Activated CD4-positive, alpha-beta T cell treated with anti-CD3 and anti-CD28 coated beads, Interleukin-2, amount 10 ng/mL, durations not matched to agents 24 days and 14 days (primary cell): ENCODE measurements around the gene ZBED1. TPM values are rescaled to one million over a fixed set of nuclear protein-coding genes. Genes with fewer than 3 reads are reported as not detected.

ENCODE experiments used
- DNase-seq: peaks from one replicate; pipeline ENCODE4 v3.0.0; 2022
- H3K27ac Mint-ChIP-seq: one replicate; pipeline ENCODE4 v1.8.0; 2022; ENCODE audit warnings: mild to moderate bottlenecking, mixed read lengths
- H3K27me3 Mint-ChIP-seq: one replicate; pipeline ENCODE4 v1.8.0; 2022; ENCODE audit warnings: mixed read lengths
- H3K36me3 Mint-ChIP-seq: one replicate; pipeline ENCODE4 v1.8.0; 2022; ENCODE audit warnings: low read depth, mild to moderate bottlenecking, mixed read lengths
- H3K4me1 Mint-ChIP-seq: one replicate; pipeline ENCODE4 v1.8.0; 2021; ENCODE audit warnings: mixed read lengths
- H3K4me3 Mint-ChIP-seq: one replicate; pipeline ENCODE4 v1.8.0; 2022; ENCODE audit warnings: mild to moderate bottlenecking, moderate library complexity, mixed read lengths
- H3K9me3 Mint-ChIP-seq: one replicate; pipeline ENCODE4 v1.8.0; 2021; ENCODE audit warnings: mixed read lengths
- intact Hi-C: fragments of 100-400 bp; cut with micrococcal nuclease; formaldehyde crosslinking; loops from one replicate; pipeline ENCODE4 v1.15.1; 2023
- total RNA-seq: library from RNA; stranded (reverse); gene quantifications from 2 replicates; pipeline ENCODE4 v1.2.3, GENCODE V29; 2022

Gene ZBED1
- total RNA-seq: 40.1 and 46.2 TPM in 2 replicates

DNA sequence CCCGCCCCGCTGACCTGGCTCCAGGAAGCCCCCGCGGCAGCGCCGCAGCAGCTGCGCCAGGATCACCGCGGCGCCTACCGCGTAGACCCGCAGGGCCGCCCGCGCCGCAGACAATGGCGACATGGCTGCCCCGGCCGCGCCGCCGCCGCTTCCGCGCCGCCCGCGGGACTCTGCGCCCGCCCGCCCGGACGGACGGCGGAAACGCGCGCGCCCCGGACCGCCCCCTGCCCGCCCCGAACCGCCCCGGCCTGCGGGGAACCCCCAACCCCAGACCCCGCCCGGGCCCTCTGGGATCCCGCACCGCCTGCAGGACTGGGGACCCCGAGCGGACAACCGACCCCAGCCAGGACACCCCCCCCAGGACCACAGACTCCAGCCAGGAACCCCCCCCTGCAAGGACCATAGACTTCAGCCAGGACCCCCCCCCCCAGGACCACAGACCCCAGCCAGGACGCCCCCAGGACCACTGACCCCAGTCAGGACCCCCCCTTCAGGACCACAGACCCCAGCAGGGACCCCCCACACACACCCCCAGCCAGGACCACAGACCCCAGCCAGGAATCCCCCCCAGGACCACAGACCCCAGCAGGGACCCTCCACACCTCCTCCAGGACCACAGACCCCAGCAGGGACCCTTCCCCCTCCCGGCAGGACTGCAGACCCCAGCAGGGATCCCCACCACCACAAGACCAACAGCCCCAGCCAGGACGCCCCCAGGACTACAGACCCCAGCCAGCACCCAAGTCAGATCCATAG is at the start of gene ZBED1, which contains the start of gene DHRSX:
Gene ZBED1, minus strand, starts transcription at position 174 of the 756 bp plus-strand sequence. CDS start 10,257 bp downstream, outside the sequence.
Gene DHRSX, minus strand, starts transcription at position 174 of the 756 bp plus-strand sequence. Its CDS starts 51 bp downstream, at position 123.
- Mint-ChIP-seq H3K27ac (peak within 1 kb of the TSS; percentile 83), H3K9me3 (no peaks in the 10 kb centered on the region), H3K4me1 (peaks cover 29% of the 10 kb centered on the region), H3K27me3 (no peaks in the 10 kb centered on the region), H3K36me3 (peaks cover 18% of the 10 kb centered on the region), H3K4me3 (peak within 1 kb of the TSS; percentile 82)
- DNase-seq: peak; percentile 88
- intact Hi-C loops: loop anchor here (1.0 to 10.0 kb wide), 2 partner anchors 108 to 846 kb away; no protein-coding TSS in a partner anchor

DNA sequence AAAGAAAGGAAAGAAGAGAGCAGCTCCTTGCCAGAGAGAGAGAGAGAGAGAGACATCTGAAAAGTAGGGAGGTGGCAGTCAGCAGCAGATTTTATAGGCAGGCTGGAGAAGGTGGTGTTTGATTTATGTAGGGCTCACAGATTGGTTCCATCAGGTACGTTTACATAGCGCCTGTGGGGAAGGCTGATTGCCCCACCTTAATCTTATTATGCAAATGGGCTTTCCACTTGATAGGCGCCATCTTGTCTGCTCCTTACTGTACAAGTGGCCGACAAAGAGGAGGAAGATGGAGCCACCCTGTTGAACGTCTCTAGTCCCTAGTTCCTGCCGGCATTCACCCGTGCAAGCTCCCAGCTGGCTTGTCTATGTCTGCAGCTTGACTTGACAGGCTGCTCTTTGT is 49.1 kb upstream of the ZBED1 start:
- no peak for DNase-seq
- Mint-ChIP-seq H3K9me3 (peaks cover 3% of the 10 kb centered on the region), H3K36me3 (no peaks in the 10 kb centered on the region), H3K4me3 (no peak overlapping the region), H3K4me1 (no peaks in the 10 kb centered on the region), H3K27me3 (no peaks in the 10 kb centered on the region), H3K27ac (no peak overlapping the region)
- intact Hi-C loops: no loop called here

DNA sequence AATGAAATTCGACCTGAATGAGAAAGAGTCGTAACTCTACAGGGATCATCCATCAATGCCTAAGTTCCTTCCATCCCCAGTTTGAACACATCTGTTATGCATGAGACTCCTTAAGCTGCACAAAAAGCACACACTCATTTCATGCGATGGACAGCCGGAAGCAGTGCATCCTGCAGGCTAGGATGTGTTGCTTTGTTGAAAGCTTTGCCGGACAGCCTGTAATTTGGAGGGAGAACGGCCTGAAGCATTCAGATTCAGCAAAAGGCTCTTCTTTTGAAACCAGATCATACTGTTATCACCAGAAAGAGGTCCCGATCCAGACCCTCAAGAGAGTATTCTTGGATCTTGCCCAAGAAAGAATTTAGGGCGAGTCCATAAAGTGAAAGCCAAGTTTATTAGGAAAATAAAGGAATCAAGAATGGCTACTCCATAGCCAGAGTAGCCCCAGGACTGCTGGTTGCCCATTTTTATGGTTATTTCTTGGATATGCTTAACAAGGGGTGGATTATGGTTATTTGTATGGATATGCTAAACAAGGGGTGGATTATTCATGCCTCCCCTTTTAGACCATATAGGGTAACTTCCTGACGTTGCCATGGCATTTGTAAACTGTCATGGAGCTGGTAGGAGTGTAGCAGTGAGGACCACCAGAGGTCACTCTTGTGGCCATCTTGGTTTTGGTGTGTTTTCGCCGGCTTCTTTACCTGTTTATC is 48.1 kb upstream of the ZBED1 start:
- H3K27ac Mint-ChIP-seq: no peak overlapping the region
- H3K4me1 Mint-ChIP-seq: no peaks in the 10 kb centered on the region
- no peaks in the 10 kb centered on the region for H3K9me3 Mint-ChIP-seq
- no peak overlapping the region for H3K4me3 Mint-ChIP-seq
- intact Hi-C loops: no loop called here
- DNase-seq: no peak
- H3K27me3 Mint-ChIP-seq: peaks cover 2% of the 10 kb centered on the region
- H3K36me3 Mint-ChIP-seq: no peaks in the 10 kb centered on the region

DNA sequence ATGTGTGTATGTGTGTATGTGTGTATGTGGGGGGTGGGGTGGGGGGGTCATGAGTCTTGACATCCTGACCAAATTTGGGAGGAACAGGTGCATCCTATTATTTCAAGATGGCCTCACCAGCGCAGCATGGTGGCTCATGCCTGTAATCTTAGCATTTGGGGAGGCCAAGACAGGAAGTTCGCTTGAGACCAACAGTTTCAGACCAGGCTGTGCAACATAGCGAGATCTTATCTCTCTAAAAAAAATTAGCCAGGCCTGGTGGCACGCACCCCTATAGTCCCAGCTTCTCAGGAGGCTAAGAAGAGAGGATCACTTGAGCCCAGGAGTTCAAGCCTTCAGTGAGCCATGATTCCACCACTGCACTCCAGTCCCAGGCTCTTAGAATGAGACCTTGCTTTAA is 47.0 kb upstream of the ZBED1 start:
- Mint-ChIP-seq H3K9me3 (no peaks in the 10 kb centered on the region), H3K4me3 (no peak overlapping the region)

DNA sequence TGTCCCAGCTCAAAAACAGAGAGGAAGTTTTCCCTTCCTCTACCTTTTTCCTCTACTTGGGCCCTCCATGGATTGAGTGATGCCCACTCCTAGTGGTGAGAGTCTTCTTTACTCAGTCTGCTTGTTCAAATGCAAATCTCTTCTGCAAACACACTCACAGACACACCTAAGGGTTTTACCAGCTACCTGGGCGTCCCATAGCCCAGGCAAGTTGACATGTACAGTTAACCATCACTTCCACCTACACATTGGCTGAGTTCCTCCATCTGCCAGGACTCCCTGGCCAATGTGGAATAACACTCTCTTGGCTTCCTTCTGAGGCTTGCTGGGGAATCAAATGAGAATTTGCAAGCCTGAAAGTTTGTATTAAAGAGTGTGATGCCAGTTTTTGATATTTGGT is 45.7 kb upstream of the ZBED1 start:
- Mint-ChIP-seq H3K4me1 (no peaks in the 10 kb centered on the region), H3K9me3 (no peaks in the 10 kb centered on the region), H3K4me3 (no peak overlapping the region), H3K27me3 (peaks cover 2% of the 10 kb centered on the region), H3K27ac (no peak overlapping the region), H3K36me3 (no peaks in the 10 kb centered on the region)
- intact Hi-C loops: no loop called here
- no peak for DNase-seq

More for the DNA sequence above, 47.0 kb upstream of the ZBED1 start:
- H3K36me3 Mint-ChIP-seq: no peaks in the 10 kb centered on the region
- intact Hi-C loops: no loop called here
- H3K27me3 Mint-ChIP-seq: peaks cover 2% of the 10 kb centered on the region
- no peak overlapping the region for H3K27ac Mint-ChIP-seq
- DNase-seq: no peak
- no peaks in the 10 kb centered on the region for H3K4me1 Mint-ChIP-seq

DNA sequence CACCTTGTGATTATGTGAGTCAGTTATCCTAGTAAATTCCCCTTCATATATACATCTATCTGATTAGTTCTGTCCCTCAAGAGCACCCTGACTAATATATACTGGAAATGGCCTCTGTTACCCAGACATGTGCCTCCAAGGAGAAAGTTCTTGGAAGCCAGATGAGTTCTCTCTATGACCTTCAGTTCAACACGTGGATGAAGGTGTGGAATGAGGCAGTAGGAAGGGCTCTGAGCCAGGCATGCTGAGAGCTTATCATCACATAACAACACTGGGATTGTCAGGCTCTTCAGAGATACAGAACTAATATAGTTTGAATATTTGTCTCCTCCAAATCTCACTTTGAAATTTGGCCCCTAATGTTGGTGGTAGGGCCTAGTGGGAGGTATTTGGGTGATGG is 44.4 kb upstream of the ZBED1 start:
- H3K27me3 Mint-ChIP-seq: peaks cover 2% of the 10 kb centered on the region
- H3K36me3 Mint-ChIP-seq: no peaks in the 10 kb centered on the region
- intact Hi-C loops: no loop called here
- no peak for DNase-seq
- no peak overlapping the region for H3K27ac Mint-ChIP-seq
- H3K4me1 Mint-ChIP-seq: no peaks in the 10 kb centered on the region
- no peak overlapping the region for H3K4me3 Mint-ChIP-seq
- H3K9me3 Mint-ChIP-seq: no peaks in the 10 kb centered on the region

DNA sequence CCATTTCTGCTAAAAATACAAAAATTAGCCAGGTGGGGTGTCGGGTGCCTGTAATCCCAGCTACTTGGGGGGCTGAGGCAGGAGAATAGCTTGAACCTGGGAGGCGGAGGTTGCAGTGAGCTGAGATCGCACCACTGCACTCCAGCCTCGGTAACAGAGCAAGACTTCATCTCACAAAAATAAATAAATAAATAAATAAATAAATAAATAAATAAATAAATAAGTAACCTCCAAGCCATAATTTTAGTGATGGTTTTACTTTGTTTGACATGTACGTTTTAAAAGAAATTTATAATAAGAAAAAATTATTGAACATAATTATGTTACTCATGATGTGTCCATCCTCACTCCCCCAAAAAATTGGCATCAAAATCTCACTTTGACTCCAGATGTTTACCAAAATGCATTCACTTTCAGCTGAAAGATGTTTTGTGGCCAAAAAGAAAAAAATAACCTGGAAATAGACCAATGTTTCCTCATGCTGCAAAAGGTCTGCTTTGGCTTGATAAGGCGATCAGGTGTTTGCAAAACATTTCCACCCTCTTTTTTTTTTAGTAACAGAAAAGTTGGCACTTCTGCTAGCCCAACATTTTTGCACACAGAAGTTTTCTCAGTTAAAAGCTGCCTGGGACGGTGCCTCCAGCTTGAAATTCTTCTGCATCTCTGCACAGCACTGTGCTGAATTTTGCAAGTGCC is 42.2 kb upstream of the ZBED1 start:
- no peaks in the 10 kb centered on the region for H3K9me3 Mint-ChIP-seq
- H3K4me1 Mint-ChIP-seq: no peaks in the 10 kb centered on the region
- no peak for DNase-seq
- H3K36me3 Mint-ChIP-seq: no peaks in the 10 kb centered on the region
- H3K27ac Mint-ChIP-seq: no peak overlapping the region
- H3K27me3 Mint-ChIP-seq: peaks cover 2% of the 10 kb centered on the region
- intact Hi-C loops: no loop called here
- H3K4me3 Mint-ChIP-seq: no peak overlapping the region

DNA sequence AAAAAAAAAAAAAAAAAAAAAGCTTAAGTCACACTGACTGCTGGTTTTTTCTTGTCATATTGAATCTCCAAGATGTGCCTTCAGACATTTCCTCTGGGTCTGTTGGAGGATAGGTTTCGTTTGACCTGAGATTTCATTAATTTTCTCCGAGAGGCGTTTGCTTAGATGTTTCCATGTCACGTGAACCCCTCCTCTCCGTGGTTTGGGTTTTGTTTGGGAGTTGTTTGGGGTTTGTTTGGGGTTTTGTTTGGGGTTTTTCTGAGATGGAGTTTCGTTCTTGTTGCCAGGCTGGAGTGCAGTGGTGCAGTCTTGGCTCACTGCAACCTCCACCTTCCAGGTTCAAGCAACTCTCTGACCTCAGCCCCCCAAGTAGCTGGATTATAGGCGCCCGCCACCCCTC is 40.8 kb upstream of the ZBED1 start:
- Mint-ChIP-seq H3K4me3 (no peak overlapping the region), H3K4me1 (no peaks in the 10 kb centered on the region), H3K9me3 (no peaks in the 10 kb centered on the region), H3K27ac (no peak overlapping the region), H3K27me3 (peaks cover 4% of the 10 kb centered on the region), H3K36me3 (no peaks in the 10 kb centered on the region)
- no peak for DNase-seq
- intact Hi-C loops: no loop called here

DNA sequence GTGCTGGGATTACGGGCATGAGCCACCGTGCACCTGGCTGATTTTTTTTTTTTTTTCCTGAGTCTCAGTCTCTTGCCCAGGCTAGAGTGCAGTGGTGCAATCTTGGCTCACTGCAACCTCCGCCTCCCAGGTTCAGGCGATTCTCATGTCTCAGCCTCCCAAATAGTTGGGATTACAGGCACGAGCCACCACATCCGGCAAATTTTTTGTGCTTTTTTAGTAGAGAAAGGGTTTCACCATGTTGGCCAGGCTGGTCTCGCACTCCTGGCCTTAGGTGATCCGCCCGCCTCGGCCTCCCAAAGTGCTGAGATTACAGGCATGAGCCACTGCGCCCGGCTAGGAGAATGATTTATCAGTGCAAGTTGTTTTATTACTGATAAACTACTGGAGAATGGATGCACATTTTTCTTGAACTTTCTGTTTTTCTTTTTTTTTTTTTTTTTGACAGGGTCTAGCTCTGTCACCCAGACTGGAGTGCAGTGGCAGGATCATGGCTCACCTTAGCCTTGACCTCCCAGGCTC is 39.7 kb upstream of the ZBED1 start:
- no peaks in the 10 kb centered on the region for H3K36me3 Mint-ChIP-seq
- H3K4me3 Mint-ChIP-seq: no peak overlapping the region
- H3K4me1 Mint-ChIP-seq: no peaks in the 10 kb centered on the region
- H3K9me3 Mint-ChIP-seq: no peaks in the 10 kb centered on the region
- intact Hi-C loops: no loop called here
- no peak overlapping the region for H3K27ac Mint-ChIP-seq
- DNase-seq: no peak
- H3K27me3 Mint-ChIP-seq: peaks cover 4% of the 10 kb centered on the region

DNA sequence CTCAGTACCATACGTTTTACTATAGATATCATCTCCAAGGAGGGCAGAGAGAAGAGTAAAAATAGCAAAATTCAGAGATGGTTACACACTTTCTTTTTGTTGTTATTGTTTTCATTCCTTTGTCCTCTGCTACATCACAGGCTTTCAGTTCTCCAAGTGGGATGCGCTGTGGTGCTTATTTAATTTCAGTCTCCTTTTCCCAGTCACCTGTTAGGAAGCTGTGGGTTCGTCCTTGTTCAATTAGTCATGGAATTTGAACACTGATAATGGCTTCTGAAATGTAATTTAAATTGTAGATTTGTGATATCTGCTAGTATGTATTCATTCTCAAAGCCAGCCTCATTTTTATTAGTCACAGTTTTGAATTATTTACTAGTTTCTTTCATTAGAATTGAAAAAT is 38.8 kb upstream of the ZBED1 start:
- peaks cover 4% of the 10 kb centered on the region for H3K27me3 Mint-ChIP-seq
- intact Hi-C loops: no loop called here
- no peak overlapping the region for H3K27ac Mint-ChIP-seq
- no peaks in the 10 kb centered on the region for H3K4me1 Mint-ChIP-seq
- no peaks in the 10 kb centered on the region for H3K36me3 Mint-ChIP-seq
- no peak overlapping the region for H3K4me3 Mint-ChIP-seq
- no peaks in the 10 kb centered on the region for H3K9me3 Mint-ChIP-seq
- DNase-seq: no peak

DNA sequence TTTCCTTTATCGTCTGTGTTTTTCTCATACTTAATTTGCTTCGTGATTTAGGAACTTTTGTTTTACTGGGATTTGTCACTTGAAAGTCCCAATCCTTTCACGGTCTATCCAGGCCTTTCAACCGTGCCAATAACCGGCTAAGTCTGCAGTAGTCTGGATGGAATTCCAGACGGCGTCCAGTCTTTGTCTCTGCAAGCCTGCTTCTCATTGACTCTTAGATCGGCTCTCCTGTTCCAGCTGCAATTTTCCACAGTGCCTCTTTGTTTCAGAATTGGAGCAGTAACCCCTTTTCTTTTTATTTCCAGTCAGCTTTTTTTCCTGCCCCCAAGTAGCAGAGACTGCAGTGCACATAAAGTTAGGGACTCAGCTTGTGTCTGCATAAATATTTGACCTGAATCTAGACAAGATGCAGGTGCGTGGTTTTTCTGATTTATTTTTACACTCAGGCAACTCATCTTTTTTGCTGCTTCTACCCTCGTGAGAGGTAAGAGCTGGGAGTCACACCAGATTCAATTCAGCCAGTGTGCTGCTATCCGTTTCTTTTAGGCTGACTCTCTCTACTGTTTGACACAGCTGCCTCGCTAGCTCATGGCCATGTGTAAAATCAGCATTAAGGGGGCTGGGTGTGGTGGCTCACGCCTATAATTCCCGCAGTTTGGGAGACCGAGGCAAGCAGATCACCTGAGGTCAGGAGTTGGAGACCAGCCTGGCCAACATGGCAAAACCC is 37.4 kb upstream of the ZBED1 start:
- H3K9me3 Mint-ChIP-seq: no peaks in the 10 kb centered on the region
- no peak for DNase-seq
- no peak overlapping the region for H3K4me3 Mint-ChIP-seq
- no peaks in the 10 kb centered on the region for H3K36me3 Mint-ChIP-seq
- intact Hi-C loops: no loop called here
- no peaks in the 10 kb centered on the region for H3K4me1 Mint-ChIP-seq
- H3K27ac Mint-ChIP-seq: no peak overlapping the region
- peaks cover 3% of the 10 kb centered on the region for H3K27me3 Mint-ChIP-seq

DNA sequence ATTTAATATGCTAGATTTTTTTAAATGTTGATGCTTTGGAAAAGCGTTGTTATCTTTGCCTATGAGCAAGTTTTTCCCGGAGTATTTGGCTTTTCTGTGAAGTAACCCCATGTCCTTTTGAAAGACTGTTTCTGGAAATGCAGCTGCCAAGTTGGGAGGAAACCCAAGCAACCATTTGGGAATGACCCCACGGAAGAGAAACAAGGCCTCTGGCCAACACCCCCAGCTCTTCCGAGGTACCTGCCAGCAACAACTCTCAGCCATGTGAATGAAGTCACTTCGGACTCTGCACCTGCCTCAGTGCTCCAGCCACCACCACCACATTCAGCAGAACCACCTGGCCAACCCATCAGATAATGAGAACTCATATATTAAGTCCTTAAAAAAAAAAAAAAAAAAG is 36.2 kb upstream of the ZBED1 start:
- intact Hi-C loops: no loop called here
- Mint-ChIP-seq H3K27ac (no peak overlapping the region), H3K36me3 (no peaks in the 10 kb centered on the region), H3K9me3 (no peaks in the 10 kb centered on the region), H3K27me3 (peaks cover 3% of the 10 kb centered on the region), H3K4me3 (no peak overlapping the region), H3K4me1 (no peaks in the 10 kb centered on the region)
- DNase-seq: no peak

DNA sequence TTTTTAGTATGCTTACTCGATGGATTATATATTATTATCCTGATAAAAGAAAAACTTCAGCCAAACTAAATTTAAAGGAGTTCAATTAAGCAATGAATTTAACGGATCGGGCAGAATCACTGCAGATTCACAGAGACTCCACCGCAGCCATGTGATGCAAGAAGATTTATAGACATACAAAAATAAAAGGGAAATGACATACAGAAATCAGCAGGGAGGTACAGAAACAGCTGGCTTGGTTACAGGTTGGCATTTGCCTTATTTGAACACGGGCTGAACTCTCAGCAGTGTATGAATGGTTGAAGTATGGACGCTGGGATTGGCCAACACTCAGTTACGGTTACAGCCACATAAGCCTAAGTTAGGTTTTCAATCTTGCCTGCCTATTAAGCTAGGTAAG is 35.4 kb upstream of the ZBED1 start:
- Mint-ChIP-seq H3K27me3 (peaks cover 3% of the 10 kb centered on the region), H3K9me3 (no peaks in the 10 kb centered on the region), H3K4me1 (no peaks in the 10 kb centered on the region), H3K27ac (no peak overlapping the region), H3K36me3 (no peaks in the 10 kb centered on the region), H3K4me3 (no peak overlapping the region)
- no peak for DNase-seq
- intact Hi-C loops: no loop called here
